ENCODE data around the gene CC2D1B. TPM values are rescaled to one million over a fixed set of nuclear protein-coding genes. Genes with fewer than 3 reads are reported as not detected.
A peak's percentile ranks its signal among the peaks of the same experiment; 100 is the strongest.

Gene CC2D1B
- total RNA-seq, 1 donor from 2014 or later, result 9.4 TPM

- Histone ChIP-seq H4K20me1 (ENCODE audit: low read depth) (peaks cover 13% of the 10 kb centered on the region), H3K9ac (peak overlapping the region; percentile 92), H3K27ac (no peak overlapping the region), H3K36me3 (peaks cover 12% of the 10 kb centered on the region), H3K27me3 (no peaks in the 10 kb centered on the region), H3K4me1 (peaks cover 23% of the 10 kb centered on the region), H3K4me3 (peak overlapping the region; percentile 84), H2AFZ (replicated peaks) (no peak overlapping the region), H3K4me2 (peak overlapping the region; percentile 93), H3K9me3 (ENCODE audit: low read depth) (no peaks in the 10 kb centered on the region), H3F3A (ENCODE audit: low read depth) (peaks cover 11% of the 10 kb centered on the region), H3K79me2 (ENCODE audit: low read depth) (peaks cover 96% of the 10 kb centered on the region)
- H3K27ac Mint-ChIP-seq, result no peak overlapping the region
- H3K4me1 Mint-ChIP-seq, result peaks cover 30% of the 10 kb centered on the region
- H3K36me3 Mint-ChIP-seq, result peaks cover 27% of the 10 kb centered on the region
- peak overlapping the region; percentile 100 for H3K4me3 Mint-ChIP-seq
- no peak for DNase-seq (ENCODE audit: low spot score)
- no peak for TF ChIP-seq EZH2 (IDR thresholded peaks at IDR 0.05)
- no peak for TF ChIP-seq CTCF (IDR thresholded peaks at IDR 0.05)
- no peak for TF ChIP-seq EZH2phosphoT487 (IDR thresholded peaks at IDR 0.05)
- H3K27me3 Mint-ChIP-seq (ENCODE audit: insufficient read depth, low read depth), result peaks cover 2% of the 10 kb centered on the region
- H3K9me3 Mint-ChIP-seq, result no peaks in the 10 kb centered on the region
These were observed 36.8 kb upstream of the CC2D1B start for GRCh38 chr1:52402860-52403240.

GRCh38 chr1:52400131-52400530, 34.1 kb upstream of the CC2D1B start:
- Histone ChIP-seq H3K36me3 (peaks cover 20% of the 10 kb centered on the region), H3K4me2 (no peak overlapping the region), H3K4me3 (no peak overlapping the region), H3K27ac (no peak overlapping the region), H3K79me2 (ENCODE audit: low read depth) (peaks cover 80% of the 10 kb centered on the region), H3K4me1 (peaks cover 16% of the 10 kb centered on the region), H3K9ac (no peak overlapping the region), H2AFZ (replicated peaks) (no peak overlapping the region), H3K9me3 (ENCODE audit: low read depth) (no peaks in the 10 kb centered on the region), H3K27me3 (no peaks in the 10 kb centered on the region), H4K20me1 (ENCODE audit: low read depth) (peaks cover 13% of the 10 kb centered on the region), H3F3A (ENCODE audit: low read depth) (peaks cover 11% of the 10 kb centered on the region)
- no peak overlapping the region for H3K4me3 Mint-ChIP-seq
- DNase-seq (ENCODE audit: low spot score), result no peak
- TF ChIP-seq CTCF (IDR thresholded peaks at IDR 0.05) (no peak), EZH2phosphoT487 (IDR thresholded peaks at IDR 0.05) (no peak), EZH2 (IDR thresholded peaks at IDR 0.05) (no peak)
- no peak overlapping the region for H3K27ac Mint-ChIP-seq
- H3K4me1 Mint-ChIP-seq, result peaks cover 23% of the 10 kb centered on the region
- peaks cover 2% of the 10 kb centered on the region for H3K27me3 Mint-ChIP-seq (ENCODE audit: insufficient read depth, low read depth)
- H3K9me3 Mint-ChIP-seq, result no peaks in the 10 kb centered on the region
- peaks cover 31% of the 10 kb centered on the region for H3K36me3 Mint-ChIP-seq

- peaks cover 16% of the 10 kb centered on the region for H3K4me1 ChIP-seq
- H3K9me3 ChIP-seq (ENCODE audit: low read depth), result no peaks in the 10 kb centered on the region
- no peaks in the 10 kb centered on the region for H3K9me3 Mint-ChIP-seq
- H3K36me3 ChIP-seq, result peaks cover 23% of the 10 kb centered on the region
- H3K9ac ChIP-seq, result no peak overlapping the region
- peaks cover 78% of the 10 kb centered on the region for H3K79me2 ChIP-seq (ENCODE audit: low read depth)
- no peak overlapping the region for H3K4me3 ChIP-seq
- H3K27me3 ChIP-seq, result no peaks in the 10 kb centered on the region
- no peak overlapping the region for H2AFZ ChIP-seq (replicated peaks)
- H3K4me1 Mint-ChIP-seq, result peaks cover 21% of the 10 kb centered on the region
- H3K36me3 Mint-ChIP-seq, result peaks cover 34% of the 10 kb centered on the region
- no peak overlapping the region for H3K27ac ChIP-seq
- TF ChIP-seq EZH2phosphoT487 (IDR thresholded peaks at IDR 0.05) (no peak), CTCF (IDR thresholded peaks at IDR 0.05) (no peak), EZH2 (IDR thresholded peaks at IDR 0.05) (no peak)
- peaks cover 11% of the 10 kb centered on the region for H3F3A ChIP-seq (ENCODE audit: low read depth)
- no peak overlapping the region for H3K4me3 Mint-ChIP-seq
- peaks cover 2% of the 10 kb centered on the region for H3K27me3 Mint-ChIP-seq (ENCODE audit: insufficient read depth, low read depth)
- no peak overlapping the region for H3K4me2 ChIP-seq
- H4K20me1 ChIP-seq (ENCODE audit: low read depth), result peaks cover 13% of the 10 kb centered on the region
- no peak for DNase-seq (ENCODE audit: low spot score)
- H3K27ac Mint-ChIP-seq, result no peak overlapping the region
These were observed 33.6 kb upstream of the CC2D1B start for GRCh38 chr1:52399629-52400028.
